Occipital lobe (tissue), 2 donors: ENCODE data around the gene SLC1A3. TPM values are rescaled to one million over a fixed set of nuclear protein-coding genes. Genes with fewer than 3 reads are reported as not detected.
A peak's percentile ranks its signal among the peaks of the same experiment; 100 is the strongest.

Experiments
- DNase-seq: peaks from one replicate; lab custom pipeline; 2025; lab: John Stamatoyannopoulos, UW
- total RNA-seq: library from RNA; depleted of rRNA; stranded (reverse); fragments of >200 nt; gene quantifications from one replicate; pipeline ENCODE4 v1.2.3, GENCODE V29; 2014

Gene SLC1A3
- total RNA-seq, 1 donor from 2014 or later: 243 TPM

GRCh38 chr5:36655161-36655560 is 48.8 kb downstream of the SLC1A3 start:
- DNase-seq: no peak

DNA sequence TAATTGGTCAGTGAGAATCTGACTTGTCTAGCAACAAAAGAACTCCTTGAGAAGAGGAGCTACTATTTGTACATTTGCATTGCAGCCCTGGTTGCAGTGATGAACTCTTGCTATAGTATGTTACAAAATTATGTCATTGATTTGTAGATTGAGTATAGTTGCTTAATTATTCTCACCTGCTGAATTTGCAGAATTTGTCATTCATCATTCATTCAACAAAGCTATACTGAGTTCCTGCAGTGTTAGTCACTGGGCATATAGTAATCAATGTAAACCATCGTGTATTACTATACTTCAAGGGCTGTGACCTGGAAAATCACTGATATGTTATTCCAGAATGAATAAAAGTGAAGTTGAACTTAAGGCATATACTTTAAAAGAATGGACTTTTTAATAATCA is 50.1 kb downstream of the SLC1A3 start:
- no peak for DNase-seq

DNA sequence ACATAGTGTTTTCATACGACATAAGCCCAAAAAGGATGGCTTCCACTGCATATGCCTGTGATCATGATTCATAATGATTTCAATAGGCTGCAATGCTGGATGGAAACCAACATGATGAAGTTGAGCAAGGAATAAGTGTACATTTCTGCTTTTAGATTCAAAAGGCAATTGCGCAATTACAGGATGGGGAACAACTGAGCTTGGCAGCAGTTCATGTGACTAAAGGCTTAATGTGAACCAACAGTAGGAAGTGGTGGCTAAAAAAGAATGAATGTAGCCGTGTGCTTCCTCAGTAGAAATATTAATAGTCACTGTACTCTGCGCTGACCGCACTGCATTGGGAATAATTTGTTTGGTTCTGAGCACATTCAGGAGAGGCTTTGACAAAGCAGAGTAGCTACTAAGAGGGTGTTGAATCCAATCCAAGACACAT is 51.2 kb downstream of the SLC1A3 start:
- DNase-seq: peak; percentile 23

DNA sequence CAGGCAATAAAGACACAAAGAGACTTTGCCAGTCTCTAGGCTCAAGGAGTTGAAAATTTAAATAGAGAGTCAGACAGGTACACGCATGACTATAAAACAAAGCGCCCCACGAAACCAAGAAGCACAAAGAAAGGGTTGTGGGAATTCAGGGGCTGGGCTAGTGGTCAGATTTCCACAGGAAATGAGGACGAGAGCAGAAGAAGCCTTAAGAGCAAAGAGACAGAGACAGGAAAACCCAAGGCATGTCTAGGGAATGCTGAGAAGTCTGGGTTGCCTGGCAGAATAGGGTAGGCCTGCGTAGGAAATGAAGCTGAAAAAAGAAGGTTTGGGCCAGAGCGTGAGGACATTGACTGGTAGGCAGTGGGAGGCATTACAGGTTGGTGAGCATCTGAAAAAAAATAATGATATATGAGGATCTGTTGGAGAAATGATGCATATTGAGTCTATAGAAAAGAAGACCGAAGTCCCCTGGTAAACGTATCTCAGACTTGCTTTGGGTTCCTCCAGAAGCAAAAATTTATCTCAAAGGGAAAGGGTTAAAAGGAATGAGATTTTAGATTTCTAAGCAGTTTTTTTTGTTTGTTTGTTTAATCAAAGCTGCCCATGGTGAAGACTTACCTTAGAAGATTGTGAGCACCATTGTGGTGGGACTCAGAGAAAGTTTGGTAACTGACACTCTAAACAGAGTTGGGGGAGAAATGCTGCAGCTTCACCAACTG is 51.8 kb downstream of the SLC1A3 start:
- no peak for DNase-seq

GRCh38 chr5:36659411-36659810 is 53.0 kb downstream of the SLC1A3 start:
- DNase-seq: no peak

DNA sequence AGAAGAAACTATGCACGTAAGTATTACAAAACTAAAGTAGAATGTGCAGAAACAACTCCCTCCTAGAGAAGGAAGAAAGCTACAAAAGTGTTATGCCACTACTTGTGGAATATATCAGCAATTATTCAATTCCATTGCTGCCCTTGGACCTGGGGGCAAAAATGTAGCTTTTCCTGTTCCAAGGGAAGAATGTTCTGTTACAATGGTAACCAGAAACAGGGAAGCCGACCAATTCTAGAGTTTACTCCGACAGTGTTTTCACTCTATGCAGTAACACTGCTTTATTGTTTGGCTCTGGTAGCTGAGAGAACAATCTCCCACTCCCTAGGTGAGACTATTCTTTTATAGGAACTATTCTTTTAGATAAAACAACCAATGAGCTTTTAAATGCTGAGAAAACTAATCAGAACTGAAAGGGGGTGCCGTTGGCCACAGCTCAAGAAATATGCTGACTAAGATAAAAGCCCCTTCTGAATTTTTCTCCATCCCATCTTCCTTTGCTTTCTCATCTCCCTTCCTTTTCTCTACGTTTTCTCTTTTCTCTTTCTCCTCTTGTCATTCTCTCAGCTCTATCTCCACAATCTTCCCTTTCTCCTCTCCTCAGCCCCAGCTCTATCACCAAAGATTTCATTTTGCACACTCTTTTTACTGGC is 54.1 kb downstream of the SLC1A3 start:
- no peak for DNase-seq

DNA sequence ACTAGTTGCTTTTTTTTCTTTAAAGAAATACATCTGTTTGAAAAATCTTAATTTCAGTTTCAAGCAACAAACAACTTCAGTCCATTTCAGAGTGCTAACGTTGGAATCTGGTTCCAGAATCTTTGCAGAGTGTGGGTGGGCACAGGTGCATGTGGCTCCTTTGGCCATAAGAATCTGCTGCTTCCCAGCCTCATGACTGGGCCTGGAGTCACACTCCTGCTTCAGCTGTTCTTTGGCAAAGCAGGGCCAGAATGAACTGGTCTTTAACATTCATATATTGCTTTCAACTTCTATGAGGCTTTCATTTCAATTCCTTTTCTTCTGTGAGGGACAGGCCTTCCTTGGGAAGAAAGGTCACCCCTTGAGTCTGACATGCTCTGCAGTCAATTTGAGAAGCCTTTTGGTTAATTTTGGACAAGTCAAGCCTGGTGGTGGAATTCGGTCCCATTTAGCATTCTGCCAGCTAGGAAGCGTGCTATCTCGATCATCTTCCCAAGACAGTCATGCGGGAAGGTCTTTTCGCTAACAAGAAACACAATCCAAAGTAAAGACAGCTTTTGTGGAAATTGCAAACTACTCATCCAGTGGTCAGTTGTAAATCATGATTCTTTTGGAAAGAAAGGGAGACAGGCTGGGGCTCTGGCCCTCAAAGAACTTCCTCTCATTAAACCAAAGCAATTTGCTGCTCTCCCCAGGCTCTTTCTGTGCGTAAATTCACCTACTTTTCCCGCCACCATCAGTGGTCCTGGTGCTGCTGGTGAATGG is 55.2 kb downstream of the SLC1A3 start:
- no peak for DNase-seq

GRCh38 chr5:36662291-36662851 is 56.0 kb downstream of the SLC1A3 start:
- DNase-seq: peak; percentile 45

DNA sequence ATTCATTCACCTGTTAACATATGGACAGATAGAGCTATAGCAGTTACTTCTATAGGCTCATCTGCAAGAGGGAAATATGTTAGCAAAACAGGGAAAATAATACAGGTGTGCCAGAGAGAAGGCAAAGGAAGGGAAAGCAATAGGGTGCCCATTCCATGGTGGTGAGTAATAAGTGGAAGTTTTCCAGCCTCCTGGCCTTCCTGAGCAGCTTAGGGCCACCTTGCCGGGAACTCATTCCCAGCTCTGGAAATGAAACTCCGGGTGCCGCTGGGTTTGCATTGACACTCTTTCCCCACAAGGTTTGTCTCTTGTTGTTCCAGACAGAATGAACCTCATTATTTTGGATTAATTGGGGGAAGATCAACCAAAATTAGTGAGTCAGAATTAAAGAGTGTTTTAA is 58.4 kb downstream of the SLC1A3 start:
- peak; percentile 9 for DNase-seq

- DNase-seq: no peak
Measured at GRCh38 chr5:36665628-36666027, 59.2 kb downstream of the SLC1A3 start.

- DNase-seq: no peak
Measured at GRCh38 chr5:36666274-36666673, 59.9 kb downstream of the SLC1A3 start.

GRCh38 chr5:36666986-36667385 is 60.6 kb downstream of the SLC1A3 start:
- no peak for DNase-seq

GRCh38 chr5:36667824-36668223 is 61.4 kb downstream of the SLC1A3 start:
- no peak for DNase-seq

- no peak for DNase-seq
Measured at GRCh38 chr5:36669015-36669651, 62.7 kb downstream of the SLC1A3 start.

DNA sequence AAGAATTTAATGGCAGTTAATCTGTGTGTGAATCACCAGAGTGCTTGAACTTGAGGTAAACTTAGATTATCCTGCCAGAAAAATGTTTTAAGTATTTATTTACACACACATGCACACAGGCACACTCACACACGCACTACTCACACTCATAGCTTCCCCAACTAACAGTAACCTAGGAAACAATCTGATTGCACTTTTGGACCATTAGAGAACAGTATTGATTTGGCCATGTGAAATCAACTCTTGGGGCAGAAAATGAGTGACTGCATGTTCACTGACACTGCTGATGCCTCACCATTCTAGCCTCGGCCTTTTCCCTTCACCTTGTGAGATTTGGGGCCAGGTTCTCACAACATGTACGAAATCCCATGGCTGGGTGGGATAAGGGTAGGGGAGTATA is 64.1 kb downstream of the SLC1A3 start:
- no peak for DNase-seq

GRCh38 chr5:36675282-36675681 is 68.9 kb downstream of the SLC1A3 start:
- DNase-seq: no peak

- no peak for DNase-seq
Measured at GRCh38 chr5:36679221-36679989, 73.0 kb downstream of the SLC1A3 start.

- DNase-seq: no peak
Measured at GRCh38 chr5:36680066-36680465, 73.7 kb downstream of the SLC1A3 start.

DNA sequence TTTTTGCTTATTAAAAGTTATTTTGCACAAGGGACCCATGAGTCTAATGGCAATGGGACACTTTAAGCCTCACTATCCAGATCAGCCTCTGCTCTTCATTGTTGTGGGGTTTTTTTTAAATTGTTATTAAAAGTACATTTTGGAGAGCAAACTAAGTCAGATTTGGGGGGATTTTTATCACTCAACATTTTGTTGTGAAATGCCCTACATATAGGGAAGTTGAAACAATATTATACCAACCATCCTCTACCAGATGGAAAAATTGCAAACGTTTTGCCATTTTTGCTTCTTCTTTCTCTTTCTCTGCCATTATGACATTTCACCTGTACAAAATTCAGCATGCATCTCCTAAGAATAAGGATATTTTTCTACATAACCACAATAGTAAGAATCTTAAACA is 75.3 kb downstream of the SLC1A3 start:
- no peak for DNase-seq

- DNase-seq: no peak
Measured at GRCh38 chr5:36682499-36682898, 76.1 kb downstream of the SLC1A3 start.
